GM18870 (cell line): ENCODE measurements around the gene KIAA0930.

Experiments
- ATAC-seq: cut with Tn5 transposase; IDR thresholded peaks from one replicate; pipeline ENCODE4 v1.9.1; 2021; ENCODE audit warnings: moderate library complexity; ENCODE audit not compliant: unreplicated experiment

Gene KIAA0930

DNA sequence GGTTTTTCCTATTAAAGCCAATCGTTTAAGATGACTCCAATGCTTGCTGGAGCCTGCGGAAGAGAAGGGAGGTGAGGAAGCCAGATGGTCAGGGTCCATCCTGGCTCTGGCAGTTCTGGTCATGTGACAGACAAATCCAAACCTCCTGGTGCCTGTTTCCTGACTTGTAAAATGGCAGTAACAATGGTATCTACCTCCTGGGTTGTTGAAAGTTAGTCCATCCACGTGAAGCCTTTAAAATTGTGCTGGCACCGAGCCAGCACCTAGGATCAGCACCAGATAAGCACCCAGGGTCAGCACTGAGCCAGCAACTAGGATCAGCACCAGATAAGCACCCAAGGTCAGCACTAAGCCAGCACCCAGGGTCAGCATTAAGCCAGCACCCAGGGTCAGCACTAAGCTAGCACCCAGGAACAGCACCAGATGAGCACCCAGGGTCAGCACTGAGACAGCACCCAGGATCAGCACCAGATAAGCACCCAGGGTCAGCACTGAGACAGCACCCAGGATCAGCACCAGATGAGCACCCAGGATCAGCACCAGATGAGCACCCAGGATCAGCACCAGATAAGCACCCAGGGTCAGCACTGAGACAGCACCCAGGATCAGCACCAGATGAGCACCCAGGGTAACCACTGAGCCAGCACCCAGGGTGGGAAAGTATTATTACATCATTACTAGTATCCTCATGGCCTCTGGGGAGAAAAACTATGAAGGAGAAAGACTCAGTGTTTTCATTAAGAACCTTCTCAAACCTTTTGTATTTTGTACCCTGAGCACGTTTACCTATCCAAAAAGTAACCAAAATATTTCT lies 17.2 kb downstream of the KIAA0930 start:
- no peak for ATAC-seq

- ATAC-seq: no peak
These were observed 19.5 kb downstream of the KIAA0930 start for GRCh38 chr22:45221201-45221600.

DNA sequence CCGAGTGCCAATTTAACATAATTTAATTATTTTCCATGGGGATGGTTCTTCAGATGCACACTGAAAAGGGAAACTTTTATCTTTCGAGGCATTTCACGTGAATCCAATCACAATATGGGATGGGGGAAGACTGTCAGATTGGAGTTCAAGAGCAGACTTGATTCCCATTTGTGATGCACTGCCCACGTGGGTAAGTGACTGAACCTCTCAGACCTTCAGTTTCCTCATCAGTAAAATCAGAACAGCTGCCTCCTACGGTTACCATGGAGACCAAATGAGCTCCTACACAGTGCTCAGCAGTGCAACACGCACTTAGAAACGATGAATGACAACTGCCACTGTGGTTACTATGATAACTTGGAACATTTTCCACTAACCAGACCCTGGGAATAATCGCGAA lies 21.7 kb downstream of the KIAA0930 start:
- ATAC-seq: no peak

DNA sequence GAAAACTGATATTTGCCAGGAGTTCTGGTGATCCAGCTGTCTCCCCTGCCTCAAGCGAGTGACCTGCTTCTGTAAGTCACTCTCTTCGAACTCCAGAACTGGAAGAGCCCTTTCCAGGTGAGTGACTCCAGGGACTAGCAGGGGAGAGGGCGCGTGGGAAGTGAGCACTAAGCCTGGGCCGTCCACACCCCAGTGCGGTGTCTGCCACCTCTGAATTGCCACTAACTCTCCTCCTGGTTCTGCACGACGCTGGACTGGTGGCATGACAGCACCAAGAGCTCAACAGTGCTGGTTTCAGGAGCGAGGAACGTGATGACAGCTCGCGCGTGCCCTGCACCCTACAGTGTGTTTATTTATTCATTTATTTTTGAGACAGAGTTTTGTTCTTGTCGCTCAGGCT lies 22.9 kb downstream of the KIAA0930 start:
- ATAC-seq: no peak

- no peak for ATAC-seq
These were observed 23.3 kb downstream of the KIAA0930 start for GRCh38 chr22:45217345-45217744.

DNA sequence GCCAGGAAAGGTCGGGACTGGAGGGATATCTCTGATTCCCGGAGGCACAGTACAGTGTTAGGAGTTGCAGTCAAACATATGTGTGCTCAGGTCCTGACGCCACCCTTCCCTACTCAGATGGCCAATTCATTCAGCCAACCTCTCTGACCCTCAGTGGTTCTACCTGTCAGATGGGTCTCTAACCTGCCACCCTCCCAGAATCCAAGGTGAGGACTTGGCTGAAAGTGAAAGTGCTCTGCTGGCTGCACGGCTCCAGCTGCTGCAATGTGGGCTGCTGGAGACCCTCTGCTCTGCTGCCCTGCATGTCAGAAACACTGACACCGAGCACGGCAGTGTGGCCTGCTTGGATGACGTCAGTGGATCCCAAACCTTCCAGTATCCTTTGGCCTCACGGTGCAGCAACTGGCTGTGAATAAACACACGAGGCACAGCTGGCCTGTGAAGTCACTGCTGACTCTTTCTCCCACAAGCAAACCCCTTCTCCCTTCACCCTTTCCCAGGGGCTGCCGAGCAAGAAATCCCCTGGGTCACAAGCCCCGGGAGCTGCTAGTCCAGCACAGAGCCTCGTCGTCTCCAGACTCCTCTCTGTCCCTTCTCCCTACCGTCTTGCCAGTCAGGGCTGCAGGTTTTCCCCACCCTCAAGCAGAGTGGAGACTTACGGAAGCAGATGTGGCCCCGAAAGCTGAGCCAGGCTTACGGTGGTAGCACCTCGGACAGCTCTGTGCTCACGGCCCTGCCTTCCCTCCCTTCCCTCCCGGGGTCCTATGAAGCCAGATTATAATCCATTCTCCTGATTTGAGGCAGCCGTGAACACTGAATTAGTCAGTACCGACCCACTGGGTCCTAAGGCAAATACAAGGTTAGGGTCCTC lies 24.3 kb downstream of the KIAA0930 start:
- no peak for ATAC-seq

- ATAC-seq: no peak
These were observed 27.5 kb downstream of the KIAA0930 start for GRCh38 chr22:45212992-45213751.

DNA sequence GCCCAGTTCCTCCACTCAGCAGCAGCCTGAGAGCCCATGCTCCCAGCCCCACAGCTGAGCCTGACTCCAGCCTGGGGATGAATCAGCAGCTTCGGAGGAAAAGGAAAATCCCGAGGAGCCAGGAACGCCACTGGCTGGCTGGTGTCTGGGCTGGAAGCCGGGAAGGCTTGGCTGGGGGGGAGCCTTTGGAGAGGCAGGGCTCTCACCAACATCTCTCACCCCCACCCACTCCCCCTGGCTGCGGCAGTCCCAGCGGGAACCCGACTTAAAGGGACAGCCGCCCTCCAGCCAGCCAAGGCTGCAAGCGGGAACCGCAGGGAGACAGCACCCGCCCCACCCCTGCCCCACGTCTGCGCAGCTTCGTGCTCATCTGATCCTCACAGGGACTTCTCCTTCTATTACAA lies 28.4 kb downstream of the KIAA0930 start:
- ATAC-seq: no peak

DNA sequence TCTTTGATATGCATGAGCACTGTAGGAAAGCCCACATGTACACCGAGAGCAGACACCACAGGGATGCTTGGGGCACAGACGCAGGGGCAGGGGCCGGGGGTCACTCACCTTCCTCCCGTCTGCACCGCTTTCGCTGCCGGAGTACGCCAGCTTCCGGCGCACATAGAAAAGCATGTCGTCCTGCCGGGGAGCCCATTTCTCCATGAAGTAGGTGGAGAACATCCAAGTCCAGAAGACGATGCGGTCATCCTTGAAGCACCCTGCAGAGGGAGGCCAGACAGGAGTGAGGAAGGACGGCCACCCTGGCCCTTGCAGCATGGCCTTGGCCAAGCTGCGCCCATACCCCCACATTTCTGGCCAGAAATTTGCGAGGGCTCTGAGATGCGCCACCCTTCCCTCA lies 28.8 kb downstream of the KIAA0930 start:
- ATAC-seq: no peak

GRCh38 chr22:45211435-45211834 lies 29.3 kb downstream of the KIAA0930 start:
- no peak for ATAC-seq

DNA sequence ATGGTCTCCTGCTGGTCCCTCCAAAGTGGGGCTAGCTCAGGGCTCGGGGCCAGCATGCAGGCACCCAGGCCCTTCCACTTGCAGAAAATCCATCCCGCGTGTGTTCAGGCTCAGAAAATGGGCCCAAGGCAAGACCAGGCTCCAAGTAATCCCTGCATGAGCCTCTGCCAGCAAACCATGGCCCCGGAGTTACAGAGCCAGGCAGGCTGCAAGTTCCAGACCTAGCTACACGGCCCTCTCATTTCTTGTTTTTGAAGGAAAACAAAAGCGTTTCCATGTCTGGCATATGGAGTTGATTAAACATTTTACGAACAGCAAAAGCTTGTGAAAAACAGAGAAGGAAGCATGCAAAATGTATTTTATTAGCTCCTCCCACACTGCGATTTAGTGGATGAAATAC lies 29.7 kb downstream of the KIAA0930 start:
- no peak for ATAC-seq

DNA sequence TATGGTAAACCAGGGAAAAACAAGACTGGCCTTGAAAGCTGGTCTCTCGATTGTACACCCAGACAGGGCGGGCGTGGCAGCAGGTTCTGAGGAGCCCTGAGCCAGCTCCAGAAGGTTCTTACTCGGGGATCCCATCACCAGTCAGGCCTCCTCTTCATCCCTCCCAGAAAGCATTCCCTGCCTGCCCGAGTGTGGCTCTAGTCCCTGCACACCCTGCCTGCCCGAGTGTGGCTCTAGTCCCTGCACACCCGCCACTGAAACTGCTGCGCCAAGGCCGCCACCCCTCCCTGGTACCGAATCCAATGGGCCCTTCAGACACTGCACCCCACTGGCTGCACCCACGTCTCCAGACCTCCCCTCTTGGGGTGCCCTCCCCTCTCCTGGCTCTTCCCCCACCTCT lies 30.1 kb downstream of the KIAA0930 start:
- ATAC-seq: no peak

- ATAC-seq: no peak
These were observed 30.5 kb downstream of the KIAA0930 start for GRCh38 chr22:45210174-45210573.

DNA sequence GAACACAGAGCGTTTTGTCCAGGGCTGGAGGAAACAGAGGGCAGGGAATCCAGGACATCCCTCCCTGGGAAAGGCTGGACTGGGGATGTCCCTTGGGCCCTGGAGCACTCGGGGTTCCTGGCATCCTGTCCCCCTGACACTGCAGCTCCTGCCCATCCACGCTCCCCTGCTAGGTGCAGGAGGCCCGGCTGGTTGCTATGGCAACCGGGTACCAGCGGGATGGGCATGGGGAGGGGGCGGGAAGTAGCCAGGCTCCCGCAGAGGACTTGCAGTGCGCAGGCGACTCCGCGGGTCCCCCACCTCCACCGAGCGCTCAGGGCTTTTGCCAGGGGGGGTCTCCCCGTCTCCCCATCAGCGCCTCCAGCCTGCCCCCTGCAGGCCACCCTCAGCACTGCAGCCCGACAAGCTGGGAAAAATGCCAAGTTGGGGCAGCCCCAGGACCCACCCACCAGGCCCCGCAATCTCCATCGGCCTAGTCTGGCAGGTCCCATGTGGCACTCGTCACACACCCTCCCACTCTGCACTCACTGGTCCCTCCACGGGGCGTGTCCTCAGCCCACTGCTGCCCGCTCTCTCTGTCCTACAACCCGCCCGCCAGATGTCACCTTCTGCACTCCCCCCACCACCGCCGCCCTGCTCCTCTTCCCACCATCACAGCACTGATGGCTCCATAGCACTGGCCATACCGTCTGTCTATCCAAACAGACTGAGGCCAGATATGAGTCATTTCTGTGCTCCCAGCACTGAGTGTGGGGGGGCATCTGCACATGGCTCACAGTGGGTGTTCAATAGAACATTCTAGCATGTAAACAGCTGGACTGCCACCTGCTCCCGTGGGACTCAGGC lies 31.5 kb downstream of the KIAA0930 start:
- ATAC-seq: no peak

- ATAC-seq: no peak
These were observed 32.0 kb downstream of the KIAA0930 start for GRCh38 chr22:45208696-45208992.

DNA sequence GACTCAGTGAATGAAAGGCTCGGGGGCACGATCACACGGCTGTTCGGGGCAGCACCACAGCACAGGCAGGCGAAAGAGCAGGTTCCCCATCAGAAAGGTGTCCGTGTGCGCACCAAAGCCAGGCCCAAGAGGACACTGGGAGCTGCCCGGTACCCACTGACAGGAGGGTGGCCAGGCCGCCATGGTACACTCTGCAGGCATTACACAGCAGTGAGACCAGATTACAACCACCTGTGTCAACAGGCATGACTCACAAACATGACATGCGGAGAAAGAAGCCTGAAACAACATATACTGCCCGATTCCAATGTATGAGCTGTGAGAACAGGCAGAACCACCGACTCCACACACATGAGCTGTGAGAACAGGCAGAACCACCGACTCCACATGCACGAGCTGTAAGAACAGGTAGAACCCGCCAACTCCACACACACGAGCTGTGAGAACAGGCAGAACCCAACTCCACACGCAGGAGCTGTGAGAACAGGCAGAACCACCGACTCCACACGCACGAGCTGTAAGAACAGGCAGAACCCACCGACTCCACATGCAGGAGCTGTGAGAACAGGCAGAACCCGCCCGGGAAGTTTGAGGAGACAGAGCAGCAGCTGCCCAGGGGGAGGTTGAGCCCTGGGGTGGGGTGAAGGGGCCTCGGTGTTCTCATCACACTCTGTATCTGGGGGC lies 32.6 kb downstream of the KIAA0930 start:
- no peak for ATAC-seq

DNA sequence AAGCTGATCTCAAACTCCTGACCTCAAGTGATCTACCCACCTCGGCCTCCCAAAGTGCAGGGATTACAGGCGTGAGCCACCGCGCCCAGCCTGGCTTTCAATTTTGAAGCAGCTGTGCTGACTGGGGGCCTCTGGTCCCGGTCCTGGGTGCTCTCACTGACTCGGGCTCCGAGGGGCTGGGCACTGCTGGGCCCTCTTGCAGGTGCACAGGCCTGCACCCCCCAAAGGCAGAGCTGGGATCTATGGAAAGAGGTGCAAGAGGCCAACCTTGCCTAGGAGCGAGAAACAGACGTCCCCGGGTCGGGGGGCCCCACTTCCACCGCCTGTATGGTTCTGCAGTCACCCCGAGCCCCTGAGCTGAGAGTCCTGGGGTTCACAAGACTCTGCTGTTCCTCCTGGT lies 33.2 kb downstream of the KIAA0930 start:
- no peak for ATAC-seq

DNA sequence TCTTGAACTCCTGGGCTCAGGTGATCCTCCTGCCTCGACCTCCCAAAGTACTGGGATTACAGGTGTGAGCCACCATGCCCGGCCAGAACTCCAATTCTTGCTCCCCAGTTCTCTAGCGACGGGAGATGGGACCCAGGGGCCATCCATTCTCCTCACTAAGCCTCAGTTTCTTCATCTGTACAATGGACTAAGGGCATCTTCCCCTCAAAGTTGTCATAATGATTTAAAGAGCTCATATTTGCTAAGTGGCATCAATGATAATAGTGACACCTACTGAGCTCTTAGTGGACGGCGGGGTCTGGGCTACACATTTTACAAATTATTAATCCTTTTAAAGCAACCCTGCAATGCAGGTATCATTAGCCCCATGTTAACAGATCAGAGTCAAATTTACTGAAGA lies 34.5 kb downstream of the KIAA0930 start:
- ATAC-seq: no peak

DNA sequence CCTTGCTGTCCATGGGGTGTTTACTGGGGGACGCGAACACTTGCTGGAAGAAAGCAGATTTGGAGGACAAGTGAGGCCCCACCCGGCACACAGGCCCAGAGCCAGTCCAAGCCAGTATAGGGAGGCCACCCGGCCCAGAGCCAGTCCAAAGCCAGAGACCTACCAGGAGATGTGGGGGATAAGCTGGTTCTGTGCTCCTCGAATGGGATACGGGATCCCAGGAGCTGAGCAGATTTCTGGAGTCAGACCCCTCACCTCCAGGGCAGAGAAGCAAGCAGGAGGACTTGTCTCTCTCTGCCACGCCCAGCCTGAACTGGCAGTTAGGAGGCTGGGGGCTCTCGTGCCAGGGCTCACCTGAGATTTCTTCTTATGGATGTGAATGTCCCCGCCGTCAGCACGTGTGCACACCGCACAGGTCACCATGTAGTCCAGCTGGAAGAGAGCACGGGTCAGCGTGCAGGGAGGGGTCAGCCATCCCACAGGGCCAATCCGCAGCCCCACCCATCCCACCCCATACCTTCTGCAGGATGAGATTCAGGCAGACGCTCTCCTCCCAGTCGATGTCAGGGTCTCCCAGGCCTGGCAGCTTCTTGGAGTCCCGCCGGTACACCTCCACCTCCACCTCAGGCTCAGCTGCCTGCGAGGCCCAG lies 35.3 kb downstream of the KIAA0930 start:
- no peak for ATAC-seq

DNA sequence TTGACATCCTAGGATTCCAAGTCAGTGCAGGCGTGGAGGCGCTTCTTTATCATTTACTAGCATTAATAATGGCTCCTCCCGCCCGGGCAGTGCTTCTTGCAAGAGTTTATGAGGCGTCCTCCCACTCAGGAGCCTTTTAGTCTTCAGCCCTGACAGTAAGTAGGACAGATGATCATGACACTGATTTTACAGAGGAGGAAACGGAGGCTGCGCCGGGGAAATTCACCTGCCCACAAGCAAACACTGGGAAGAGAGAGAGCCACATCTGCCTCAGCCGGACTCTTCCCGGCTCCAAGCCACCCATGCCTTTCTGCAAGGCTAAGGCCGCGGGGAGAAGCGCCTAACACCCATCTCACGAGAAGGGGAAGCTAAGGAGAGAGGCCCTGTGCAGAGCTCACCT lies 35.9 kb downstream of the KIAA0930 start:
- ATAC-seq: no peak
